ENCODE measurements around the gene EPS8L1. TPM values are rescaled to one million over a fixed set of nuclear protein-coding genes. Genes with fewer than 3 reads are reported as not detected.

Gene EPS8L1
- total RNA-seq, 1 donor, result 2.2 TPM

GRCh38 chr19:55044286-55044685 lies 31.4 kb upstream of the EPS8L1 start:
- no peak overlapping the region for H3K4me3 ChIP-seq (ENCODE audit: low read depth, low read length)
- no peak for DNase-seq (ENCODE audit: low read depth)
- TF ChIP-seq, protein P1, sequence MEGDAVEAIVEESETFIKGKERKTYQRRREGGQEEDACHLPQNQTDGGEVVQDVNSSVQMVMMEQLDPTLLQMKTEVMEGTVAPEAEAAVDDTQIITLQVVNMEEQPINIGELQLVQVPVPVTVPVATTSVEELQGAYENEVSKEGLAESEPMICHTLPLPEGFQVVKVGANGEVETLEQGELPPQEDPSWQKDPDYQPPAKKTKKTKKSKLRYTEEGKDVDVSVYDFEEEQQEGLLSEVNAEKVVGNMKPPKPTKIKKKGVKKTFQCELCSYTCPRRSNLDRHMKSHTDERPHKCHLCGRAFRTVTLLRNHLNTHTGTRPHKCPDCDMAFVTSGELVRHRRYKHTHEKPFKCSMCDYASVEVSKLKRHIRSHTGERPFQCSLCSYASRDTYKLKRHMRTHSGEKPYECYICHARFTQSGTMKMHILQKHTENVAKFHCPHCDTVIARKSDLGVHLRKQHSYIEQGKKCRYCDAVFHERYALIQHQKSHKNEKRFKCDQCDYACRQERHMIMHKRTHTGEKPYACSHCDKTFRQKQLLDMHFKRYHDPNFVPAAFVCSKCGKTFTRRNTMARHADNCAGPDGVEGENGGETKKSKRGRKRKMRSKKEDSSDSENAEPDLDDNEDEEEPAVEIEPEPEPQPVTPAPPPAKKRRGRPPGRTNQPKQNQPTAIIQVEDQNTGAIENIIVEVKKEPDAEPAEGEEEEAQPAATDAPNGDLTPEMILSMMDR (IDR thresholded peaks at IDR 0.05; ENCODE audit: insufficient read depth, low read depth, low read length), result no peak

GRCh38 chr19:55044771-55045716 lies 30.6 kb upstream of the EPS8L1 start:
- TF ChIP-seq, protein P1 (IDR thresholded peaks at IDR 0.05; ENCODE audit: insufficient read depth, low read depth, low read length), result no peak
- no peak for DNase-seq (ENCODE audit: low read depth)
- H3K4me3 ChIP-seq (ENCODE audit: low read depth, low read length), result no peak overlapping the region

GRCh38 chr19:55046975-55047622 lies 28.6 kb upstream of the EPS8L1 start:
- TF ChIP-seq, protein P1 (IDR thresholded peaks at IDR 0.05; ENCODE audit: insufficient read depth, low read depth, low read length), result no peak
- no peak overlapping the region for H3K4me3 ChIP-seq (ENCODE audit: low read depth, low read length)
- DNase-seq (ENCODE audit: low read depth), result no peak

DNA sequence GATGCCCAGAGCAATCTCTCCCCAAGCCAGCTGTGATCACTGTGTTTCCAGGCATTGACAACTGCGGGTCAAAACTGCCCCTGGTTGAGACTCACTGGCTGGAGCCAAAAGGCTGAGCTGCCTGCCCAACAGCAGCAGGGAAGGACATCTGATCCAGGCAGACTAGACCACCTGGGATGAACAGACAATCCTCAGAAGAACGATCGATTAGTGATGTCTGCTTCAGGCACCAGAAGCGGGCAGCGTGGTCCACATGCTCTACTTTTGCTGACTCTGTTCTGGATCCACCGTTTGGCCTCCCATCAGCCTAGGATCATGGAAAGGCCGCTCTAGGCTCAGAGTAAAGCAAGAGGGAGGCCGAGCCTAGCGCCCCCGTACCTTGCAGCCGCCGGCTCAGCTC lies 27.7 kb upstream of the EPS8L1 start:
- DNase-seq (ENCODE audit: low read depth), result no peak
- H3K4me3 ChIP-seq (ENCODE audit: low read depth, low read length), result no peak overlapping the region
- TF ChIP-seq, protein P1 (IDR thresholded peaks at IDR 0.05; ENCODE audit: insufficient read depth, low read depth, low read length), result no peak

GRCh38 chr19:55048446-55048845 lies 27.2 kb upstream of the EPS8L1 start:
- TF ChIP-seq, protein P1 (IDR thresholded peaks at IDR 0.05; ENCODE audit: insufficient read depth, low read depth, low read length), result no peak
- DNase-seq (ENCODE audit: low read depth), result no peak
- no peak overlapping the region for H3K4me3 ChIP-seq (ENCODE audit: low read depth, low read length)

GRCh38 chr19:55050749-55051532 lies 24.7 kb upstream of the EPS8L1 start:
- TF ChIP-seq, protein P1 (IDR thresholded peaks at IDR 0.05; ENCODE audit: insufficient read depth, low read depth, low read length), result no peak
- DNase-seq (ENCODE audit: low read depth), result no peak
- no peak overlapping the region for H3K4me3 ChIP-seq (ENCODE audit: low read depth, low read length)
